Measurements from ENCODE around the gene SCLY. TPM values are rescaled to one million over a fixed set of nuclear protein-coding genes. Genes with fewer than 3 reads are reported as not detected.
A peak's percentile ranks its signal among the peaks of the same experiment; 100 is the strongest.

The SCLY gene
- polyA plus RNA-seq, 3 donors: 9.5 to 10.6 (median 10.3) TPM

- Mint-ChIP-seq H3K4me1 (no peaks in the 10 kb centered on the region), H3K9me3 (peaks cover 0 to 7% (median 5%) of the 10 kb centered on the region in 7 donors), H3K4me3 (no peak overlapping the region), H3K27ac (peak overlapping the region in 1 of 7 donors; percentile 7), H3K36me3 (peaks cover 61 to 83% of the 10 kb centered on the region in 2 donors), H3K27me3 (ENCODE audit: low read depth in 3 of 3) (peaks cover 0 to 2% (median 0%) of the 10 kb centered on the region in 3 donors)
- Histone ChIP-seq H2AFZ (ENCODE audit: insufficient read depth, low read depth, low read length, poor library complexity, severe bottlenecking) (no peak overlapping the region), H3K27ac (ENCODE audit: low read depth in 1 of 2, low read length in 2 of 2) (no peak overlapping the region), H3K4me1 (ENCODE audit: control insufficient read depth in 1 of 2, insufficient read depth in 2 of 2, low read length in 2 of 2) (no peaks in the 10 kb centered on the region), H3K9me3 (replicated peaks in 1 of 2; ENCODE audit: control insufficient read depth in 1 of 2, insufficient read depth in 1 of 2, low read length in 2 of 2) (no peaks in the 10 kb centered on the region), H4K20me1 (ENCODE audit: insufficient read depth, low read length) (no peaks in the 10 kb centered on the region), H3K27me3 (ENCODE audit: control insufficient read depth in 2 of 2, insufficient read depth in 2 of 2, low read length in 2 of 2) (no peaks in the 10 kb centered on the region), H3K79me2 (ENCODE audit: insufficient read depth, low read length) (no peaks in the 10 kb centered on the region), H3K4me3 (replicated peaks in 1 of 3; ENCODE audit: low read depth in 2 of 3, low read length in 3 of 3) (no peak overlapping the region), H3K36me3 (replicated peaks in 1 of 2; ENCODE audit: control insufficient read depth in 1 of 2, insufficient read depth in 2 of 2, low read length in 2 of 2) (peaks cover 38 to 55% of the 10 kb centered on the region in 2 donors), H3K9ac (ENCODE audit: insufficient read depth, low read length, poor library complexity, severe bottlenecking) (no peak overlapping the region), H3K4me2 (replicated peaks; ENCODE audit: extremely low read depth, low read length, poor library complexity, severe bottlenecking) (no peak overlapping the region)
- intact Hi-C loops (cut with micrococcal nuclease): no loop called here
- 97% methylated on average over 13 of the region's 15 CpGs for WGBS (ENCODE audit: insufficient coverage)
- no peak for TF ChIP-seq CTCF (IDR thresholded peaks at IDR 0.05)
- no peak for DNase-seq
Observed at GRCh38 chr2:238080518-238080917, 19.7 kb downstream of the SCLY start.

GRCh38 chr2:238081150-238081549, 20.3 kb downstream of the SCLY start:
- peak overlapping the region in 1 of 7 donors; percentile 7 for H3K27ac Mint-ChIP-seq
- Histone ChIP-seq H3K36me3 (replicated peaks in 1 of 2; ENCODE audit: control insufficient read depth in 1 of 2, insufficient read depth in 2 of 2, low read length in 2 of 2) (peaks cover 38 to 55% of the 10 kb centered on the region in 2 donors), H3K79me2 (ENCODE audit: insufficient read depth, low read length) (no peaks in the 10 kb centered on the region), H3K9ac (ENCODE audit: insufficient read depth, low read length, poor library complexity, severe bottlenecking) (no peak overlapping the region), H3K4me1 (ENCODE audit: control insufficient read depth in 1 of 2, insufficient read depth in 2 of 2, low read length in 2 of 2) (no peaks in the 10 kb centered on the region), H3K27ac (ENCODE audit: low read depth in 1 of 2, low read length in 2 of 2) (no peak overlapping the region), H4K20me1 (ENCODE audit: insufficient read depth, low read length) (no peaks in the 10 kb centered on the region), H3K4me3 (replicated peaks in 1 of 3; ENCODE audit: low read depth in 2 of 3, low read length in 3 of 3) (no peak overlapping the region), H2AFZ (ENCODE audit: insufficient read depth, low read depth, low read length, poor library complexity, severe bottlenecking) (no peak overlapping the region), H3K27me3 (ENCODE audit: control insufficient read depth in 2 of 2, insufficient read depth in 2 of 2, low read length in 2 of 2) (no peaks in the 10 kb centered on the region), H3K9me3 (replicated peaks in 1 of 2; ENCODE audit: control insufficient read depth in 1 of 2, insufficient read depth in 1 of 2, low read length in 2 of 2) (no peaks in the 10 kb centered on the region), H3K4me2 (replicated peaks; ENCODE audit: extremely low read depth, low read length, poor library complexity, severe bottlenecking) (no peak overlapping the region)
- H3K27me3 Mint-ChIP-seq (ENCODE audit: low read depth in 3 of 3): peaks cover 0 to 2% (median 0%) of the 10 kb centered on the region in 3 donors
- no peak for TF ChIP-seq CTCF (IDR thresholded peaks at IDR 0.05)
- H3K36me3 Mint-ChIP-seq: peaks cover 63 to 81% of the 10 kb centered on the region in 2 donors
- peaks cover 0 to 7% (median 5%) of the 10 kb centered on the region in 7 donors for H3K9me3 Mint-ChIP-seq
- 98% methylated on average over 12 of the region's 13 CpGs for WGBS (ENCODE audit: insufficient coverage)
- intact Hi-C loops (cut with micrococcal nuclease): no loop called here
- H3K4me3 Mint-ChIP-seq: no peak overlapping the region
- DNase-seq: no peak
- H3K4me1 Mint-ChIP-seq: peaks cover under 1% of the 10 kb centered on the region
